HCT116 (cell line): ENCODE data around the gene ADAMTS9. TPM values are rescaled to one million over a fixed set of nuclear protein-coding genes. Genes with fewer than 3 reads are reported as not detected.

ENCODE experiments used
- ATAC-seq: fragments of 200-7000 bp; cut with Tn5 transposase; 2 replicates; pipeline ENCODE4 v1.9.1; 2020; ENCODE audit warnings: mild to moderate bottlenecking, moderate library complexity
- BruUV-seq: library from RNA; stranded (reverse); fragments of 400-500 nt; replicated peaks from 2 replicates; lab custom pipeline; 2021; lab: Mats Ljungman, UMichigan
- CTCF ChIA-PET: fragments of 300-600 bp; sonication (Branson Sonifier 250); formaldehyde crosslinking; loops from one replicate; lab custom pipeline; 2021; ENCODE audit warnings: antibody characterized with exemption; lab: Charles Lee
- POLR2A ChIA-PET: fragments of 300-600, 350-600 bp; sonication (Branson Sonifier 250); formaldehyde crosslinking; loops from one replicate; lab custom pipeline; 2021; ENCODE audit warnings: antibody characterized with exemption; lab: Charles Lee
- RAD21 ChIA-PET, 2 experiments: fragments of 300-600 bp; sonication (Branson Sonifier 250); formaldehyde crosslinking; loops; one replicate each; lab custom pipeline; 2023; ENCODE audit warnings: low total read pairs in 2 of 2; ENCODE audit not compliant: uncharacterized antibody in 2 of 2, unreplicated experiment in 2 of 2, low non-redundant PET in 1 of 2; lab: Charles Lee
- DNase-seq: peaks from one replicate; pipeline ENCODE4 v3.0.0-alpha.2; 2010; ENCODE audit warnings: low read depth, low spot score
- H2AFZ ChIP-seq: fragments of 200-600 bp; shearing (Covaris generic), sonication (generic); 2 replicates; pipeline ENCODE4 v1.6.1; 2017; ENCODE audit warnings: low read depth, mixed run types, mixed read lengths, antibody characterized with exemption, low read length; ENCODE audit not compliant: poor library complexity, severe bottlenecking
- H3K27ac ChIP-seq: 2 replicates; pipeline ENCODE4 v1.5.1; 2012; ENCODE audit warnings: low read depth, low read length
- H3K27me3 ChIP-seq: fragments of 200-600 bp; sonication (generic); 2 replicates; pipeline ENCODE4 v1.6.1; 2016; ENCODE audit warnings: mixed run types, low read length, mixed read lengths; ENCODE audit not compliant: insufficient read depth
- H3K36me3 ChIP-seq, 2 experiments: fragments of 200-500 bp in 1 of 2; fragments of 200-600 bp in 1 of 2; sonication (Bioruptor generic) in 1 of 2; sonication (generic) in 1 of 2; 2 replicates each; pipeline versions ENCODE4 v1.5.1 to v1.6.1; 2014 to 2016; ENCODE audit warnings: low read length in 2 of 2, inconsistent platforms in 1 of 2, mixed read lengths in 1 of 2, mixed run types in 1 of 2; ENCODE audit not compliant: insufficient read depth in 2 of 2, control insufficient read depth in 1 of 2
- H3K4me1 ChIP-seq, 2 experiments: fragments of 200-600 bp in 1 of 2; sonication (generic) in 1 of 2; 2 replicates each; pipeline versions ENCODE4 v1.5.1 to v1.6.1; 2012 to 2017; ENCODE audit warnings: low read length in 2 of 2, inconsistent platforms in 1 of 2, mild to moderate bottlenecking in 1 of 2, mixed read lengths in 1 of 2, mixed run types in 1 of 2, moderate library complexity in 1 of 2; ENCODE audit not compliant: insufficient read depth in 2 of 2, control insufficient read depth in 1 of 2
- H3K4me2 ChIP-seq: fragments of 200-600 bp; sonication (generic); 2 replicates; pipeline ENCODE4 v1.6.1; 2017; ENCODE audit warnings: mixed run types, low read length, mixed read lengths
- H3K4me3 ChIP-seq, 2 experiments: fragments of 200-600 bp in 1 of 2; sonication (generic) in 1 of 2; replicated peaks in 1 of 2; 2 replicates each; pipeline ENCODE4 v1.5.1; 2011 to 2016; ENCODE audit warnings: low read length in 2 of 2, control low read depth in 1 of 2, low read depth in 1 of 2, mild to moderate bottlenecking in 1 of 2, mixed read lengths in 1 of 2, mixed run types in 1 of 2
- H3K79me2 ChIP-seq: fragments of 200-600 bp; sonication (generic); 2 replicates; pipeline ENCODE4 v1.6.1; 2017; ENCODE audit warnings: mild to moderate bottlenecking, mixed run types, low read length, moderate library complexity, mixed read lengths; ENCODE audit not compliant: insufficient read depth
- H3K9ac ChIP-seq: fragments of 200-600 bp; sonication (generic); 2 replicates; pipeline ENCODE4 v1.6.1; 2016; ENCODE audit warnings: low read length, mixed read lengths
- H3K9me2 ChIP-seq: fragments of 200-600 bp; sonication (generic), shearing (Covaris generic); 2 replicates; pipeline ENCODE4 v1.6.1; 2017; ENCODE audit warnings: mixed run types, mild to moderate bottlenecking, moderate library complexity; ENCODE audit not compliant: insufficient read depth
- H3K9me3 ChIP-seq, 2 experiments: fragments of 200-500 bp in 1 of 2; fragments of 200-600 bp in 1 of 2; sonication (Bioruptor generic) in 1 of 2; sonication (generic) in 1 of 2; 2 replicates each; pipeline ENCODE4 v1.6.1; 2014 to 2017; ENCODE audit warnings: low read length in 2 of 2, mixed read lengths in 2 of 2, inconsistent platforms in 1 of 2, low read depth in 1 of 2, mild to moderate bottlenecking in 1 of 2, mixed run types in 1 of 2, moderate library complexity in 1 of 2; ENCODE audit not compliant: control insufficient read depth in 1 of 2, insufficient read depth in 1 of 2
- H4K20me1 ChIP-seq: fragments of 200-600 bp; sonication (generic), shearing (Covaris generic); 2 replicates; pipeline ENCODE4 v1.6.1; 2017; ENCODE audit warnings: mixed run types, mild to moderate bottlenecking, moderate library complexity; ENCODE audit not compliant: insufficient read depth
- ATF3 ChIP-seq: IDR thresholded peaks from 2 replicates; pipeline ENCODE4 v1.6.1; 2012
- CEBPB ChIP-seq: IDR thresholded peaks from 2 replicates; pipeline ENCODE4 v1.6.1; 2012; ENCODE audit warnings: low read depth
- EGR1 ChIP-seq: IDR thresholded peaks from 2 replicates; pipeline ENCODE4 v1.6.1; 2012; ENCODE audit warnings: low read depth
- ELF1 ChIP-seq: IDR thresholded peaks from 2 replicates; pipeline ENCODE4 v1.6.1; 2012; ENCODE audit warnings: low read depth, borderline replicate concordance
- EZH2phosphoT487 ChIP-seq: fragments of 200-600 bp; IDR thresholded peaks from 2 replicates; pipeline ENCODE4 v1.6.1; 2018; ENCODE audit warnings: antibody characterized with exemption, borderline replicate concordance
- FOSL1 ChIP-seq: IDR thresholded peaks from 2 replicates; pipeline ENCODE4 v1.6.1; 2012; ENCODE audit warnings: low read depth
- JUND ChIP-seq: IDR thresholded peaks from 2 replicates; pipeline ENCODE4 v1.6.1; 2012
- MAX ChIP-seq: IDR thresholded peaks from 2 replicates; pipeline ENCODE4 v1.6.1; 2012
- POLR2A ChIP-seq: IDR thresholded peaks from 2 replicates; pipeline ENCODE4 v1.7.0; 2011; ENCODE audit warnings: borderline replicate concordance; ENCODE audit not compliant: insufficient read depth, insufficient read length; ENCODE audit errors: extremely low read depth
- POLR2AphosphoS5 ChIP-seq: IDR thresholded peaks from 2 replicates; pipeline ENCODE4 v1.6.1; 2011; ENCODE audit warnings: mild to moderate bottlenecking, low read depth, low read length, moderate library complexity
- REST ChIP-seq: IDR thresholded peaks from 2 replicates; pipeline ENCODE4 v1.6.1; 2012; ENCODE audit warnings: low read depth
- SP1 ChIP-seq: IDR thresholded peaks from 2 replicates; pipeline ENCODE4 v1.6.1; 2012; ENCODE audit warnings: low read depth
- SRF ChIP-seq: IDR thresholded peaks from 2 replicates; pipeline ENCODE4 v1.6.1; 2012; ENCODE audit warnings: low read depth
- TCF7L2 ChIP-seq: IDR thresholded peaks from 2 replicates; pipeline ENCODE4 v1.7.0; 2011; ENCODE audit warnings: borderline replicate concordance, inconsistent platforms; ENCODE audit not compliant: insufficient read depth, insufficient read length; ENCODE audit errors: extremely low read depth
- YY1 ChIP-seq: IDR thresholded peaks from 2 replicates; pipeline ENCODE4 v1.6.1; 2011; ENCODE audit warnings: low read length, low read depth, moderate library complexity, mild to moderate bottlenecking; ENCODE audit not compliant: insufficient replicate concordance; ENCODE audit errors: extremely low read depth
- ZBTB33 ChIP-seq: IDR thresholded peaks from 2 replicates; pipeline ENCODE4 v1.6.1; 2011; ENCODE audit warnings: mild to moderate bottlenecking, low read length, moderate library complexity; ENCODE audit not compliant: insufficient replicate concordance; ENCODE audit errors: extremely low read depth
- ZFX ChIP-seq: fragments of 450-650 bp; IDR thresholded peaks from 2 replicates; pipeline ENCODE4 v1.6.1; 2017
- intact Hi-C: fragments of 100-400 bp; cut with micrococcal nuclease; formaldehyde crosslinking; loops from 2 replicates; pipeline ENCODE4 v1.10.0; 2022
- total RNA-seq: library from RNA; stranded (reverse); gene quantifications from one replicate; pipeline ENCODE4 v1.2.1, GENCODE V29; 2021; ENCODE audit not compliant: unreplicated experiment

Gene ADAMTS9
- total RNA-seq, 1 experiment from 2014 or later, result 0.05 TPM

GRCh38 chr3:64505419-64505818 is 182.4 kb downstream of the ADAMTS9 start:
- Histone ChIP-seq H3K4me3 (no peak overlapping the region), H3K4me1 (no peaks in the 10 kb centered on the region), H3K36me3 (no peaks in the 10 kb centered on the region), H4K20me1 (no peaks in the 10 kb centered on the region), H3K27ac (no peak overlapping the region), H3K9me2 (no peaks in the 10 kb centered on the region; the same call in 1 of the 2 replicates), H3K27me3 (no peaks in the 10 kb centered on the region), H3K4me2 (no peak overlapping the region), H3K79me2 (no peaks in the 10 kb centered on the region), H3K9me3 (no peaks in the 10 kb centered on the region), H3K9ac (no peak overlapping the region), H2AFZ (no peak overlapping the region)
- no peak for ATAC-seq
- DNase-seq, result no peak
- RAD21 ChIA-PET, result no interaction called here
- BruUV-seq, result no TSS peak
- POLR2A ChIA-PET, result no interaction called here
- no peak for TF ChIP-seq SP1
- no peak for TF ChIP-seq ZFX
- TF ChIP-seq ELF1, result no peak
- TF ChIP-seq POLR2A, result no peak
- no peak for TF ChIP-seq ATF3
- no peak for TF ChIP-seq REST
- no peak for TF ChIP-seq FOSL1
- no peak for TF ChIP-seq EZH2phosphoT487
- no peak for TF ChIP-seq SRF
- TF ChIP-seq CEBPB, result no peak
- TF ChIP-seq POLR2AphosphoS5, result no peak
- TF ChIP-seq TCF7L2, result no peak
- TF ChIP-seq JUND, result no peak
- no peak for TF ChIP-seq EGR1
- TF ChIP-seq ZBTB33, result no peak
- no peak for TF ChIP-seq MAX
- TF ChIP-seq YY1, result no peak
- intact Hi-C loops, result no loop called here
- CTCF ChIA-PET, result no interaction called here
